NCI-H460 (cell line): ENCODE data around the gene PKIB. TPM values are rescaled to one million over a fixed set of nuclear protein-coding genes. Genes with fewer than 3 reads are reported as not detected.
"Not testable (repeated sequence)": the region's sequence is repeated elsewhere in the genome, so short reads cannot be mapped to it uniquely, and the experiment has no call there.

Experiments used
- DNase-seq: peaks from one replicate; pipeline ENCODE4 v3.0.0-alpha.2; 2016; ENCODE audit warnings: low read depth; ENCODE audit errors: extremely low read depth
- total RNA-seq: library from RNA; depleted of rRNA; stranded (reverse); fragments of >200 nt; shearing (Covaris generic); gene quantifications from 2 replicates; pipeline ENCODE4 v1.2.3, GENCODE V29; 2014

The PKIB gene
- total RNA-seq, 1 experiment from 2014 or later = not detected

DNA sequence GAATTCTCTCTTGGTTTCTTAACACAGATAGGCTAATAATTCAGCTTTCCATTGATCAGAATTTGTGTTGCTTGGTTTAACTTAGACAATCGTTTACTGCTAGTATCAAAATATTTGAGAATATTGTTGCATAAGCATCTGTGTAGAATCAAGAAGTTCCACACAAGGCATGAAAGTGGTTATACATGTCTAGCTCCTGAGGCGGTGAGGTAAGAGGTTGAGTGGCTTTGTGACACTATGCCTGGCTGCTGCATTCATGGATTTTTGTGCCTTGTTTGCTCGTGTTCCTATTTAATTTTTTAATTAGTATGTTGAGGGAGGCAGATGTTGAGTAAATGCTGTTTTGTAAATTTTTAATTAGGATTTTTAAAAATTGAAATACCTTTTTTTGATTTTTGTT is 10.2 kb downstream of the PKIB start:
- DNase-seq = no peak

DNA sequence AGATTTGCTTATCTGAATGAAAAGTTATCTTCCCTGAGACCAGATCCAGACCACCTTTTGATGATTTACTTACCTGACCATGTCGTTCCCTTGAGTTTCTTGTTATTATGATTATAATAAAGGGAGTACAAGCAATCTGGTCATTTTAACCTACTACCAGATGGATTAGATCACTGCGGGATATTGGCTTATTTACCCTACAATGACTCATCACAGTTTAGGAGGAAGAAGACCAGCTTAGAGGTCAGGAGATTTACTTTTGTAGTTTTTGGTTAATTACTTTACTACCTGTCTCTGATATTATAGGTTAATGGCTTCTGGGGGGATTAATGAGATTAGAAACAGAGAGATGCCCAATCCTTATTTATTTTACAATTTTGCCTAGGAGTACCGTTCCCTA is 10.7 kb downstream of the PKIB start:
- no peak for DNase-seq

- no peak for DNase-seq
These were observed 11.4 kb downstream of the PKIB start for GRCh38 chr6:122621638-122622037.

DNA sequence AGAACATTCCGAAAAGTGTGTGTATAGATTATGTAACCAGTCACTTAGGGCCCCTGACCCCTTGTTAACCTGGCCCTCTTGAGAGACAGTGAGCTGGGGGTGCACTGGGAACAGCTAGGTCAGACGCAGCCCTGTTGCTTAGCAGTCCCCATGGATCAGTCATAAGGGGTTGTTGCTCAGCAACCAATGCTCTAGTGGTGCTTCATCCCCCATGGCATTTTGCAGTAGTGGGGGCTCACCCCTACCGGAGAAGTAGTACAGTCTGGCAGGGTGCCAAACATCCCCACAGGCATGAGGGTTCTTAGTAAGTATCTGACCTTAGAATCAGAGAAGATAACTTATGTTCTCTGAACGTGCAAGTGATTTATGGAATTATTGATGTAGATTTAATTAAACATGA is 12.3 kb downstream of the PKIB start:
- DNase-seq = no peak

DNA sequence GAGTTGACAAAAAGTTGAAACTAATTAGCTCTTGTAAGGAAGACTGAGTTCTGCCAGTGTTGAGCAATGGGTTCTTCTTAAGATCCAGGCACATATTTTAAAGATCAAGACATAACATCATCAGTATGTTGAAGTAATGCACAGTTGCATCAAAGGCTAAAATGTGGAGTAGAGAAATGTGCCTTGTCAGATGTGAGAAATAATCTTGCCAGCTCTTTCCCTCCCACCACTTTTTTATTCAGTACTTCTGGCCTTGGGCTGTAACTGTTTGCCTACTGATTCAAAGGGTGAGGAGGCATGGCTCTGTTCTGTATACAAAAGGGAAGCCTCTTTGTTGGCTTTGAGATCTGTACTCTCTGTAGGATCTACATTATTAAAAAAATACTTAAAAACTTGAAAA is 13.1 kb downstream of the PKIB start:
- DNase-seq = no peak

GRCh38 chr6:122624853-122625252 is 14.6 kb downstream of the PKIB start:
- DNase-seq = no peak

DNA sequence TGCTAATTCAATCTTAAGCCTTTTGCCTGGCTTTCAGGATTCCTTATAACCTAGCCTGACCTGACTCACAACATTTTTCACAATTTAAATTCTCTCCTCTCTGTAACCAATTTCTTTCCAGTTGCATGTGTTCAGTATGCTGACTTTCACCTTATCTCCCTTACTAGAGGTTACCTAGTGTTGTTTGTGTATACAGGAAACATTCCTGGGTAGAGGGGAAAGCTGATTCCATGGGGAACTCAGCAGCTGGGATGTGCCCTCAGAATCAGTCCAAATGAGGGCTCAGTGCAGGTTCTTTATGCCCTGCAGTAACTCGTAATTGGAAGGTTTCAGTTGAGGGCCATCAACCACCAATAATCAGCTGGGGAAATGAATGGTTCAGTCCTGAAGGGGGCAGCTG is 18.5 kb downstream of the PKIB start:
- no peak for DNase-seq

GRCh38 chr6:122631571-122632249 is 21.5 kb downstream of the PKIB start:
- DNase-seq = no peak

- no peak for DNase-seq
These were observed 30.2 kb downstream of the PKIB start for GRCh38 chr6:122640366-122640765.

GRCh38 chr6:122641819-122642218 is 31.6 kb downstream of the PKIB start:
- no peak for DNase-seq

GRCh38 chr6:122642604-122643003 is 32.4 kb downstream of the PKIB start:
- DNase-seq = not testable (repeated sequence)

GRCh38 chr6:122645256-122645655 is 35.1 kb downstream of the PKIB start:
- DNase-seq = no peak

DNA sequence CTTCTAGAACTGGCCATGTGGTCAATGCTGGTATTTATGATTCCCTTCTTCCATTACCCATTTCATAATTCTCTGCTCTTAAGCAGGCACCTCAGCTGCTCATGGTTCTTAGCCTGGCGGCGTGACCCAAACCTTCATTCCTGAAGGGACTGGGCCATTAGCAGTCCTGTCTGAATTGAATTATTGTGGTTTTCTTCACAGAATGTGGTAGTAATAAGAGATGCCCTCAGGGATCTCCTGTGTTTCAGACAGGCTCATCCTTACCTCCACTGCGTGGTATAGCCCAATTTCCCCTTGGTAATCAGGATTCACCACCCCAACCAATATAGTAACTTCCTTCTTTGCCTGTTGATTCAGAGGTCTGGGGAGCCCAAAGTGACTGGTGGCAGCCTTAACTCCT is 37.6 kb downstream of the PKIB start:
- no peak for DNase-seq

DNA sequence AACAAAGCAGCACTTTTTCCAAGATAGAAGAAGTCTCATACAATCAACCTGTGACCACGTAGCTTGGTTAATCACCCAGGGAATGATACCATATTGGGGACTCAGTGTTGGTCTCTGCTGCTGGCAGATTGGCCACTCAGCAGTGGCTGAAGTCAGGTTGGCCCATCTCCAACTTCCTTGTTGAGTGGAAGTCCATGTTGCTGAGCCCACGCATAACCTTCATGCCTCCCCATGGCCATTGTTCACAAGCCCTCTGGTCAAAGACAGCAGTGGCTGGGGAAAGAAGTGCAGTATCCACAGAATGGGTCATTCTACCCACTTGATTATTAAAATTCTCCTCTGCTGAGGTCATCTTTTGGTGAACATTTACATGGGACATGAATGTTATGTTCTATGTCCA is 38.5 kb downstream of the PKIB start:
- DNase-seq = no peak

DNA sequence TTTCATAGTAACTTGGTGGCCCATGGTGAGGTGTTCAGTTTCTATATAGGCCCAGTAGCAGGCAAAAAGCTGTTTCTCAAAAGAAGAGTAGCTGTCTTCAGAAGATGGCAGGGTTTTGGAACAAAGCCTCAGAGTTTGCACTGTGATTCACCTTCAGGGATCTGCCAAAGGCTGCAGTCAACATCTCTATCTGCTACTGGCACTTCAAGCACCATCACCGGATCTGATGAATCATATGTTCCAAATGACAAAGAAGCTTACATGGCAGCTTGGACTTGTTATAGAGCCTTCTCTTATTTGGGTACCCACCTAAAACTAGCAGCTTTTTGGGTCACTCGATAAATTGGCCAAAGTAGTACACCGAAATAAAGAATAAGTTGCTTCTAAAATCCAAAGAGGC is 39.5 kb downstream of the PKIB start:
- DNase-seq = no peak

DNA sequence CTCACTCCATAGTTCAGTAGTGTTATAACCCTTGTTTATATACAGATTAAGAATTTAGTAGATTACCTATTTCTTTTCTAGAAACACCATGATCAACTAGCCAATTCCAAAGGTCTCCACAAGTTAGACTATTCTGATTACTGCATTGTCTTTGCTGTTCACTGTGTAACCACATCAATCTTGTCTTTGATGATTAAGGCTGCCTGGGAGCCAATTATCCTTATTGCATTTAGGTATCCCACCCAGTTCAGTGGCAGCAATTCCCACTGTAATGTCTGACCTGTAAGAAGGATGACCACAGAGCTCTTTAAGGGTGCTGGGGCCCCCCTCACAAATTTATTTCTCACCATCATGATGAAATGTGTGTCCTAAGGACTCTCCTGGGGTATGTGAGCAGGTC is 40.2 kb downstream of the PKIB start:
- DNase-seq = no peak

- DNase-seq = no peak
These were observed 40.8 kb downstream of the PKIB start for GRCh38 chr6:122651031-122651430.

DNA sequence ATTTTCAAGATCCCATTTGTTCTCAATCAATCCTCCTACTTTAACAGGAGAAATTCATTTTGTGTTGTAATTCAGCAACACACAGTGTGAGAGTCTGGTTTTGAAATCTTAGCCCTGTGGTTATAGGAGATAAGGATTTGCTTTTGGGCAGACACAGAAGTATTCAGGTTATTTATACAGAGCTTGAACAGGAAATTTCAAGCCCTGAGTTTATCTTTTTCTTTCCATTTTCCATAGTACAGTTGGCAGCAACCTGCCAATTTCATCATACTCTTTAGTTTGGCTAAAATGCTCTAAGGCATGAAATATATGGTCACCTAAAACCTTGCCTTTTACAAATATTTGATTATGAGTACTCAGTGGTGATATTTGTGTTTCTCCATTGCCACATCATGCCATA is 41.4 kb downstream of the PKIB start:
- DNase-seq = no peak

- DNase-seq = no peak
These were observed 42.2 kb downstream of the PKIB start for GRCh38 chr6:122652431-122652830.

DNA sequence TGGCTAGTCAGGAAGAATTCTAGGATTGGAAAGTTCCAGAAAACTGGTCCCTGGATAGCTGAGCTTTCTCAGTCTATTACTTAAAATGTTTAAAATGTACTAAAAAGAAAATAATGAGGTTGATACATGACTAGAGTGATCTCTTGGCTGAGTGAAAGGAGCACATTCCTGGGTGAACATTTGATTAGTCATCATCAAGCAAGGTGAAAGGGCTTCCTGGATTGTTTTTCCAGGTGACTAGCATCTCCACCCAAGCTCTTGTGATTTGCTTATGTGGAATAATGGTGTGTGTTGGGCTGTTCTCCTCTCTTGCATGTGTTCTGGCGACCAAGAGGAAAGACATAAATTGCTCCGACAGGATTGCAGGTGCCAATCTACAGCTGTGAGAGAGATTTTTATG is 42.9 kb downstream of the PKIB start:
- DNase-seq = no peak

- DNase-seq = no peak
These were observed 43.8 kb downstream of the PKIB start for GRCh38 chr6:122654012-122654411.

GRCh38 chr6:122657601-122658000 is 47.4 kb downstream of the PKIB start:
- DNase-seq = no peak

- DNase-seq = no peak
These were observed 50.1 kb downstream of the PKIB start for GRCh38 chr6:122660296-122660695.
